SKM-1 treated with dmso at 0.1 percent for 144 hours (cell line): ENCODE measurements around the gene CLPTM1L.

ENCODE experiments used
- DNase-seq: peaks from one replicate; lab custom pipeline; 2025; ENCODE audit not compliant: unreplicated experiment; lab: John Stamatoyannopoulos, UW

The CLPTM1L gene

DNA sequence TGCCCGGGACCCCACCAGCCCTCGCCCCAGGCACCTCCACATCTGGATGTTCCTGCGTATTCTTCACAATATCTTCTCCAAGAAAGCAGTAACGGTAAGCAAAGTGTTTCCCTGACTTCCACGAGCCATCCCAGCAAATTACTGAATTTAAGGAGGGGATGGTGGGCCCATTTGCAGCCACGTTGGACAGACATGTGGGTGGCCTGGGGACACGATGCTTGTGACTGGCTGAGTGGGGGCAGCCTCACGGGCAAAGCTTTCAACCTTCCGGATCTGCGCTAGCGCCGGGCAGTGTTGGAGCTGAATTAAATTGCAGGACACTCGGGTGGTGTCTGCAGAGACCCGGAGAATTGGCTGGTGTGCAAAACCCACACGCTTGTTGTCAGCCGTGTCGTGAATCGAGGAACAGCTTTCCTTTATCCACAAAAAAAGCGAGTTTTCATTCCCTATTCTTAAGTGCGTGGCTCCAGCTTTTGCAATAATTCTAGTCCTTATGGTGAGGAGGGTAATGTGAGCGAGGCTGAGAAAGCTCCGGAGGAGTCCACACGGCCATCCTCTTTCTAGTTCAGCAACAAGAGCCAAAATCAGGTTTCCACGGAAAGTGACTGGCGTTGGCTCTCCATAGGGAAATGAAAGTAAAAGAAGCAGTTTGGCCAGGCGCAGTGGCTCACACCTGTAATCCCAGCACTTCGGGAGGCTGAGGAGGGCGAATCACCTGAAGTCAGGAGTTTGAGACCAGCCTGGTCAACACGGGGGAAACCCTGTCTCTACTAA lies 17.5 kb upstream of the CLPTM1L start:
- DNase-seq: no peak

DNA sequence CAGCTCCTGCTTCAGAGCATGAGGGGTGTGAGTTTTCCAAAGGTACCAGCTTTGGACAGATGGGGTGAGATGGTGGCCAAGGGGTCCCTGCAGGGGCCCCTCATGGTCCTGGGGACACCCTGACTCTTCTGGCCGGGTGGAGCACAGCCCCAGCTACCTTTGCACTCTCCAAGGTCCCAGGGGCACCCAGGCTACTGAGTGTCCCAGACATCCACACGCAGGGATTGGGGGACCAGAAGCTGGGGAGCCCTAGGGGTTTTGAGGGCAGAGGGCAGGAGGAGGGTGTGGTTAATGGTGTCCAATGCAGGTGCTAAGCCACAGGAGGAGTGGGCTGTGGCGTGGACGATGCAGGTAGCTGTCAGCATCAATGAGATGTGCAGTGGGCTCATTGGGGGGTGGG lies 16.0 kb upstream of the CLPTM1L start:
- no peak for DNase-seq

GRCh38 chr5:1360367-1360766 lies 15.5 kb upstream of the CLPTM1L start:
- DNase-seq: peak; percentile 86

- no peak for DNase-seq
These were observed 14.8 kb upstream of the CLPTM1L start for GRCh38 chr5:1359713-1360112.

- DNase-seq: no peak
These were observed 14.2 kb upstream of the CLPTM1L start for GRCh38 chr5:1359031-1359645.

GRCh38 chr5:1358726-1359025 lies 13.8 kb upstream of the CLPTM1L start:
- no peak for DNase-seq

- DNase-seq: no peak
These were observed 13.2 kb upstream of the CLPTM1L start for GRCh38 chr5:1357946-1358725.

GRCh38 chr5:1356873-1357787 lies 12.2 kb upstream of the CLPTM1L start:
- no peak for DNase-seq

DNA sequence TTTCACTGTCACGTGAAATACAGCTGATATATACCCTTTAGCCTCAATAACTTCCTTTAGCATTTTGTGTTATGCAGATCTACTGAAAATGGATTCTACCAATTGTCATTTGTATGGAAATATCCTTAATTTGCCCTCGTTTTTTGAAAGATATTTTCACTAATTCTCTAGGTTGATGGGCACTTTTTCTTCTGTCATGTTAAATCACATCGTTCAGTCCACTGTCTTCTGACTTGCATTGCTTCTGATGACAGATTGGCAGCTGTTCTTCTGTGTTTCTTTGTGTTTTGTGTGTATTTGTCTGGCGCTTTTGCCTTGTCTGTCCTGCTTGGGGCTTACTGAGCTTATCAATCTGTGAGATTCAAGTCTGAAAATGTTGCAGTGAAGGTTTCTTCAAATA lies 9.7 kb upstream of the CLPTM1L start:
- no peak for DNase-seq

- DNase-seq: no peak
These were observed 7.6 kb upstream of the CLPTM1L start for GRCh38 chr5:1352231-1353219.

DNA sequence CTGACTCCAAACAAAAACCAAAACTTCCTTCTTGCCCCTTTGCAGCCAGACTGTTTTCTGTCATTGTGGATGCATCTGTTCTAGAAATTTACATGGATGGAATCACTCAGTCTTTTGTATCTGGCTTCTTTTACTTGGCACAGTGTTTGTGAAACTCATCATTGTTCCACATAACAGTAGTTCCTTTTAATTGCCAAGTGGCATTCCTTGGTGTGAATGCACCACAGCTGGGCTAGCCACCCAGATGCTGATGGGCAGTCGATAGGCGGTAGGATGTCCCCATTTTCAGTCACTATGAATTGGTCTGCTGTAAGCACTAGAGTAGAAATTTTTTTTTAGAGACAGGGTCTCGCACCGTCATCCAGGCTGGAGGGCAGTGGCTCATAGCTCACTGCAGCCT lies 6.3 kb upstream of the CLPTM1L start:
- DNase-seq: no peak

DNA sequence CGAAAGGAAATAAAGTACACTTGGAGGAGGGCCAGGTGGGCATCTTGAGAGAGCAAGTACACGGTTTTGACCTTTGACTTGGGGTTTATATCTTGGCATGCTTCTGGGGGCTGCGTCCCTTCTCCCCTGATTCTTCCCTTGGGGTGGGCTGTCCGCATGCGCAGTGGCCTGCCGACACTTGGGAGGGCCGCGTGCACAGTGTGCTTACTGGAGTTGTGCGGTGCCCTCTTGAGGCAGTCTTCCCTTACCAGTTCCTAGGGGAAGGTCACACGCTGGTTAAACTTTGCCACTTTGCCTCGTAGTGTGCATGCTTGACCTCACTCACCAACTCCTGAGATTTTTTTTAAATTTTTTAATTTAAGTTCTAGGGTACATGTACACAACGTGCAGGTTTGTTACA lies 4.3 kb upstream of the CLPTM1L start:
- DNase-seq: no peak

GRCh38 chr5:1348986-1349245 lies 4.0 kb upstream of the CLPTM1L start:
- DNase-seq: no peak

DNA sequence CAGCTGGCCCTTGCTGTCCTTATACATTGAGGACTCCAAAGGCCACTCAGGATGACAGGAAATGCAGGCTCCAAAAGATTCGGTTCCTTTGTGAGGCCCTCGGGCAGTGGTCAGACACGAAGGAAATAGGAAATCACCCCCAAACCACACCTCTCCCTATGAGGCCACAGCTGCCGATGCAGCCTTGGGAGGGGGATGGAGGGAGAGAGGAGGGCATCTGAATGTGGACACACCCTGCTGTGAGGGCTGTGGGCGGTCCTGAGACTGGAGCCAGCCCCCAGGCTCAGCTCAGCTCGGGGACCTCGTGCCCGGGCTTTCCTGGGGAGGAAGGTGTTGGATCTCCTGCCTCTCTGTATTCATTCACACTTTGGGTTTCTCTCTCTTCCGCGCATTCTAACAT lies 2.7 kb upstream of the CLPTM1L start:
- peak; percentile 15 for DNase-seq

GRCh38 chr5:1346627-1347440 lies 1.9 kb upstream of the CLPTM1L start:
- no peak for DNase-seq

GRCh38 chr5:1345876-1346626 lies 1.2 kb upstream of the CLPTM1L start:
- no peak for DNase-seq

DNA sequence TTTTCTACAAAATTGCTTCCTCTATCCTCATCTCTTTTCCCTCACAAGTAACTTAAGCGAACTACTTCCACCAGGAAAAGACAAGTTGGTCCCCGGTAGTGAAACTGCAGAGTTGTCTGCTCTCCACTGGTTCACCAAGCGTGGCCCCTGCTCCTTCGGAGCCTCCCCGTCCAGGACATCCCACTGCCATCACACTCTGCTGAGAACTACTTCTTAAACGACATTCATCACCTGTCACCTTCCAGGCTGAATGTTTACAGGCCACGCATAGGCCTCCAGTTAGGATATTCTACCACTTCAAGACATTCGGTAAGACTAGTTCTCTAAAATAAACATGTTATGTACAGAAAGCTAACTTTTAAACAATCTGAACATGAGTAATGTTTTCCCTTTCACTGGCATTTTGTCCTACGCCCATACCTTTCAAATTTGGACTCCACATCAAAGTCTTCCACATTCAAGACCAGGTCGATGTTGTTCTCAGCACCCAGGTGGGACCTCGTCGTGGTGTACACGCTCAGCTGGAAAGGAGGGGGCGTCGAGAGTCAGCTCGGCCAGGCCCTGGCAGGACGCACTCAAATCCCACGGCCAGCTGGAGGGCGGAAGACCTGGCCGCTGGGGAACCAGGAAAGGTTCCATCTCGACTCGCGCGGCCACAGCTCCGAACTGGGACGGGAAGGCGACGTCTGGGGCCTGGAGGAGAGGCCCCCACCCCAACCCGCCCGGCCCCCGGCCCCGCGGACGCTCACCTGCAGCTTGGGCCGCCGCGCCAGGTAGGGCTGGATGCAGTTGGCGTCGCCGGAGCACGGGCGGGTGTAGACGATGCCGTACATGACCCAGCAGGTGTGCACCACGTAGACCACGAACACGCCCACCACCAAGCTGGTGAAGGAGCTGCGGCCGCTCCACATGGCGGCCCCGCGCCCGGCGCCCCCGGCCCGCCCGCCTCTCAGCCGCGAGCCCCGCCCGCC lies 683 bp downstream of the CLPTM1L start:
- DNase-seq: no peak

GRCh38 chr5:1343315-1343751 lies 1.6 kb downstream of the CLPTM1L start:
- DNase-seq: no peak
